SK-N-MC (cell line): ENCODE data around the gene PSG3.
"Not testable (repeated sequence)": the region's sequence is repeated elsewhere in the genome, so short reads cannot be mapped to it uniquely, and the experiment has no call there.

ENCODE experiments used
- DNase-seq: peaks from one replicate; pipeline ENCODE4 v3.0.0-alpha.2; 2011; ENCODE audit warnings: low read depth, low spot score
- H3K27ac ChIP-seq: fragments of 200-600 bp; sonication (generic); 2 replicates; pipeline ENCODE4 v1.5.1; 2016; ENCODE audit warnings: mixed run types
- H3K36me3 ChIP-seq: fragments of 200-600 bp; sonication (generic); 2 replicates; pipeline ENCODE4 v1.6.1; 2017; ENCODE audit warnings: antibody characterized with exemption, low read length, mixed read lengths; ENCODE audit not compliant: insufficient read depth
- H3K4me3 ChIP-seq: fragments of 200-600 bp; sonication (generic); 2 replicates; pipeline ENCODE4 v1.5.1; 2016
- H3K9ac ChIP-seq: fragments of 200-600 bp; sonication (generic); 2 replicates; pipeline ENCODE4 v1.8.0; 2017; ENCODE audit warnings: mixed run types, mixed read lengths; ENCODE audit not compliant: insufficient read length
- H3K9me3 ChIP-seq: fragments of 200-600 bp; sonication (generic); 2 replicates; pipeline ENCODE4 v1.6.1; 2017; ENCODE audit warnings: low read depth, mild to moderate bottlenecking, antibody characterized with exemption, low read length, moderate library complexity, mixed read lengths
- EZH2 ChIP-seq: fragments of 200-600 bp; sonication (generic); IDR thresholded peaks from one replicate; pipeline ENCODE4 v1.6.1; 2017; ENCODE audit warnings: antibody characterized with exemption
- FOXP2 ChIP-seq: optimal IDR thresholded peaks from 2 replicates; pipeline ENCODE3; 2011; ENCODE audit warnings: mild to moderate bottlenecking, moderate library complexity; ENCODE audit not compliant: insufficient read depth; ENCODE audit errors: extremely low read length, control extremely low read depth
- POLR2AphosphoS5 ChIP-seq: IDR thresholded peaks from 2 replicates; pipeline ENCODE4 v1.6.1; 2012; ENCODE audit warnings: mild to moderate bottlenecking, low read depth, low read length, borderline replicate concordance

PSG3 gene

DNA sequence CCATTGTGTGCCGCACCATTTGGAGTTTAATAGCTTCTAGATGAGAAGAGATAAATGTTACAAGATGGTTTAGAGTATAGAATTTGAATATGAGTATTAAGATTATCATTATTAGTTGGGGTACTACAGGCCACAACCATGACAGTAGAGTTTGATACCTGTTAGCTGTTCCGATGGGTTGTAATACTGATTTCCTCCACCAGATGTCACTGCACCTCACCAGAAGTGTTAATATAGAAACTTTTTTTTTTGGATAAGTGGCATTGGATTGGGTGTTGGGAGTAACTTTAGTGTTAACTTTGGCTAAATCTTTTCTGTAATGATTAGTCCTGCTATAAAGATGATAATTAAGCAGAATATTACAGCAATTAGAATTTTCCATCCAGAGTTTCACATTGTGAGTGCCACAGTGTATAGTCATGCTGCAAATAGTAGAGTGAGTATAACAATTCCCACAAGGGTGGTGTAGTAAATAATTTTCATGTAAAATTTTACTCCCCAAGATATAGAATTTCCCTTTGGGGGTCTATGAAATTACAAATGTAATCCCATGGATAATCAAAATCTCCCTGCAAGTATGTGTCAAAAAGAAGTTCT is 56.3 kb downstream of the PSG3 start:
- no peaks in the 10 kb centered on the region for H3K36me3 ChIP-seq
- no peak overlapping the region for H3K27ac ChIP-seq
- no peaks in the 10 kb centered on the region for H3K9me3 ChIP-seq
- no peak for TF ChIP-seq POLR2AphosphoS5
- TF ChIP-seq EZH2: no peak
- no peak for TF ChIP-seq FOXP2
- DNase-seq: no peak
- H3K4me3 ChIP-seq: no peak overlapping the region
- no peak overlapping the region for H3K9ac ChIP-seq

DNA sequence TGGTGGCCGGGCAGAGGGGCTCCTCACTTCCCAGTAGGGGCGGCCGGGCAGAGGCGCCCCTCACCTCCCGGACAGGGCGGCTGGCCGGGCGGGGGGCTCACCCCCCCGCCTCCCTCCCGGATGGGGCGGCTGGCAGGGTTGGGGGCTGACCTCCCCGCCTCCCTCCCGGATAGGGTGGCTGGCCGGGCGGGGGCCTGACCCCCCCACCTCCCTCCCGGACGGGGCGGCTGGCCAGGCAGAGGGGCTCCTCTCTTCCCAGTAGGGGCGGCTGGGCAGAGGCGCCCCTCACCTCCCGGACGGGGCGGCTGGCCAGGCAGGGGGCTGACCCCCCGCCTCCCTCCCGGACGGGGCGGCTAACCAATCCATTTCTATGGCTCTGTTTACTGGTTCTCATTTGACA is 64.0 kb downstream of the PSG3 start:
- H3K36me3 ChIP-seq, H3K9ac ChIP-seq, H3K9me3 ChIP-seq, H3K27ac ChIP-seq, H3K4me3 ChIP-seq, DNase-seq: not testable (repeated sequence)

DNA sequence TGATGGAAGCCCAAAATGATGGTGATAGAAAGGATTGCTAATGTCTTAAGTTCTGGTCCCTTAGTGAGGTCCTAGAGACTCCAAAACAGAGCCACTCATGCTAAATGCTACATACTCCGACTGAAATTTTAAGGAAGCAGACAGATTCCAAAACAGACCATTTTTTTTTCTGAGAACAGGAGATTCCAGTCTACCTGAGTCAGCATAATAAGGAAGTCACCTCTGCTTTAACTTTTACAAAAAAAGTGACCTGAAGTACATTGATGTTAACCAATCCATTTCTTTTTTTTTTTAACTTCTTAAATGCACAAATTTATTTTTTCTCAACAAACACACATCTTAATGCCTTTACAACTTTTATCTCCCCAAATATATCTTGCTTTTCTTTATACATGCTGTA is 65.7 kb downstream of the PSG3 start:
- DNase-seq, H3K27ac ChIP-seq, H3K9me3 ChIP-seq, H3K36me3 ChIP-seq, H3K4me3 ChIP-seq, H3K9ac ChIP-seq: not testable (repeated sequence)
